Measurements from ENCODE around the gene SYT2. TPM values are rescaled to one million over a fixed set of nuclear protein-coding genes. Genes with fewer than 3 reads are reported as not detected.
A peak's percentile ranks its signal among the peaks of the same experiment; 100 is the strongest.

The SYT2 gene
- total RNA-seq (2022) (not detected in 2 replicates), Bru-seq, nascent RNA (percentile 6 among the genes with signal in this experiment), BruChase-seq, experiment 1, labeled RNA remaining after a 6-hour chase (percentile 5 among the genes with signal in this experiment), BruChase-seq, experiment 2, labeled RNA remaining after a 2-hour chase (percentile 10 among the genes with signal in this experiment)
- long read RNA-seq, partial matches to known transcripts: 0 of 1 reads
- long read RNA-seq, other reads (novel, unspliced or antisense): 1 of 1 reads

- intact Hi-C loops (cut with micrococcal nuclease; ENCODE audit: unreplicated experiment): loop anchor here (10.0 kb wide), 1 partner anchor 526 kb away; no protein-coding TSS in a partner anchor
- peak; percentile 46 for DNase-seq
- H3K4me3 Mint-ChIP-seq (ENCODE audit: low read depth, unreplicated experiment): peak within 1 kb of the TSS; percentile 50
- no peak within 1 kb of the TSS for H3K27ac Mint-ChIP-seq (ENCODE audit: unreplicated experiment)
- H3K36me3 Mint-ChIP-seq (ENCODE audit: insufficient read depth, unreplicated experiment): no peaks in the 10 kb centered on the region
- H3K27me3 Mint-ChIP-seq (ENCODE audit: unreplicated experiment): peaks cover 85% of the 10 kb centered on the region
- peaks cover 10% of the 10 kb centered on the region for H3K4me1 Mint-ChIP-seq (ENCODE audit: low read depth, unreplicated experiment)
- CTCF ChIA-PET: interaction anchor here (1.3 kb wide), 1 partner anchor 18 kb away, joined by 3 read pairs; no protein-coding TSS in a partner anchor
- TF ChIP-seq CTCF (IDR thresholded peaks at IDR 0.05; ENCODE audit: unreplicated experiment): no peak
- BruUV-seq (replicated peaks): no TSS peak
- H3K9me3 Mint-ChIP-seq (ENCODE audit: low read depth, unreplicated experiment): no peaks in the 10 kb centered on the region
Observed at GRCh38 chr1:202710070-202711045, at the start of gene SYT2. Gene SYT2, minus strand, starts transcription at chr1:202710454. Its CDS starts 104,682 bp downstream, at chr1:202605772.

- Mint-ChIP-seq H3K27me3 (ENCODE audit: unreplicated experiment) (no peaks in the 10 kb centered on the region), H3K4me3 (ENCODE audit: low read depth, unreplicated experiment) (no peak overlapping the region), H3K9me3 (ENCODE audit: low read depth, unreplicated experiment) (no peaks in the 10 kb centered on the region), H3K4me1 (ENCODE audit: low read depth, unreplicated experiment) (no peaks in the 10 kb centered on the region), H3K27ac (ENCODE audit: unreplicated experiment) (no peak overlapping the region), H3K36me3 (ENCODE audit: insufficient read depth, unreplicated experiment) (peaks cover 53% of the 10 kb centered on the region)
- CTCF ChIA-PET: no interaction called here
- BruUV-seq (replicated peaks): no TSS peak
- intact Hi-C loops (cut with micrococcal nuclease; ENCODE audit: unreplicated experiment): no loop called here
- no peak for TF ChIP-seq CTCF (IDR thresholded peaks at IDR 0.05; ENCODE audit: unreplicated experiment)
- DNase-seq: no peak
Observed at GRCh38 chr1:202756391-202756790, 46.1 kb upstream of the SYT2 start.

GRCh38 chr1:202754293-202754692, 44.0 kb upstream of the SYT2 start:
- Mint-ChIP-seq H3K4me1 (ENCODE audit: low read depth, unreplicated experiment) (no peaks in the 10 kb centered on the region), H3K27me3 (ENCODE audit: unreplicated experiment) (no peaks in the 10 kb centered on the region), H3K27ac (ENCODE audit: unreplicated experiment) (no peak overlapping the region), H3K9me3 (ENCODE audit: low read depth, unreplicated experiment) (no peaks in the 10 kb centered on the region), H3K36me3 (ENCODE audit: insufficient read depth, unreplicated experiment) (peaks cover 53% of the 10 kb centered on the region), H3K4me3 (ENCODE audit: low read depth, unreplicated experiment) (no peak overlapping the region)
- BruUV-seq (replicated peaks): no TSS peak
- CTCF ChIA-PET: no interaction called here
- intact Hi-C loops (cut with micrococcal nuclease; ENCODE audit: unreplicated experiment): loop anchor here (5.0 kb wide), 1 partner anchor 243 kb away; no protein-coding TSS in a partner anchor
- no peak for DNase-seq
- TF ChIP-seq CTCF (IDR thresholded peaks at IDR 0.05; ENCODE audit: unreplicated experiment): no peak

- TF ChIP-seq CTCF (IDR thresholded peaks at IDR 0.05; ENCODE audit: unreplicated experiment): no peak
- H3K4me3 Mint-ChIP-seq (ENCODE audit: low read depth, unreplicated experiment): no peak overlapping the region
- peaks cover 61% of the 10 kb centered on the region for H3K36me3 Mint-ChIP-seq (ENCODE audit: insufficient read depth, unreplicated experiment)
- CTCF ChIA-PET: interaction anchor here (0.6 kb wide), 1 partner anchor 229 kb away, joined by 3 read pairs; no protein-coding TSS in a partner anchor
- no peak for DNase-seq
- H3K27ac Mint-ChIP-seq (ENCODE audit: unreplicated experiment): peak overlapping the region; percentile 16
- intact Hi-C loops (cut with micrococcal nuclease; ENCODE audit: unreplicated experiment): loop anchor here (5.0 kb wide), 1 partner anchor 245 kb away; no protein-coding TSS in a partner anchor
- H3K27me3 Mint-ChIP-seq (ENCODE audit: unreplicated experiment): no peaks in the 10 kb centered on the region
- BruUV-seq (replicated peaks): no TSS peak
- H3K4me1 Mint-ChIP-seq (ENCODE audit: low read depth, unreplicated experiment): no peaks in the 10 kb centered on the region
- H3K9me3 Mint-ChIP-seq (ENCODE audit: low read depth, unreplicated experiment): no peaks in the 10 kb centered on the region
Observed at GRCh38 chr1:202752774-202753173, 42.5 kb upstream of the SYT2 start.

All from Calu3 (cell line).